Uterus (tissue), 2 donors: ENCODE data around the gene NR2F6.

Experiments
- CTCF ChIP-seq, 4 experiments: fragments of 200-600 bp in 2 of 4; fragments of 450-650 bp in 2 of 4; sonication (generic) in 2 of 4; IDR thresholded peaks; one replicate each; pipeline ENCODE4 v1.5.1; 2016 to 2019; ENCODE audit warnings: antibody characterized with exemption in 4 of 4, mild to moderate bottlenecking in 2 of 4, moderate library complexity in 1 of 4
- POLR2A ChIP-seq, 2 donors: fragments of 450-650 bp; IDR thresholded peaks; one replicate each; pipeline ENCODE4 v1.6.1; 2016; ENCODE audit warnings: antibody characterized with exemption in 2 of 2, mild to moderate bottlenecking in 1 of 2, moderate library complexity in 1 of 2

GRCh38 chr19:17286263-17286662, 40.5 kb upstream of the NR2F6 start:
- no peak for TF ChIP-seq CTCF (IDR thresholded peaks at IDR 0.05)
- no peak for TF ChIP-seq POLR2A (IDR thresholded peaks at IDR 0.05)
